Left forelimb (tissue), 1 donor: Measurements from ENCODE around the gene AXL.
"Not testable (repeated sequence)": the region's sequence is repeated elsewhere in the genome, so short reads cannot be mapped to it uniquely, and the experiment has no call there.

Experiments
- DNase-seq: peaks from one replicate; pipeline ENCODE4 v3.0.0-alpha.2; 2018; ENCODE audit warnings: low spot score

AXL gene

GRCh38 chr19:41276231-41276630 lies 57.2 kb downstream of the AXL start:
- no peak for DNase-seq

GRCh38 chr19:41278478-41278877 lies 59.5 kb downstream of the AXL start:
- DNase-seq, result no peak

GRCh38 chr19:41288673-41289530 lies 69.9 kb downstream of the AXL start:
- DNase-seq, result no peak

- DNase-seq, result not testable (repeated sequence)
Measured at GRCh38 chr19:41289814-41290213, 70.8 kb downstream of the AXL start.

DNA sequence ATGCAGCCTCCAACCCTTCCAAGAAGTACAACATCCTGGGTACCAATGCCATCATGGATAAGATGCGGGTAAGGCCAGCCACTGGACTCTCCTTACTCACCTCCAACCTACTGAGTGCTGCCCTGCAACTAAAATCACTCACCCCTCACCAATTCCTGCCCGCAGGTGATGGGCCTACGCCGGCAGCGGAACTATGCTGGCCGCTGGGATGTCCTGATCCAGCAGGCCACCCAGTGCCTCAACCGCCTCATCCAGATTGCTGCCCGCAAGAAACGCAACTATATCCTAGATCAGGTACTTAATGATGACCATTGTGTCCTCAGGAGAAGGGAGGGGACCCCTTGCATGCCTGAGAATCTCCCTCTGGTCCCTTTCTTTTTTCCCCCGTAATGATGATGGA lies 75.4 kb downstream of the AXL start:
- no peak for DNase-seq

GRCh38 chr19:41295499-41295898 lies 76.5 kb downstream of the AXL start:
- no peak for DNase-seq

- DNase-seq, result no peak
Measured at GRCh38 chr19:41296433-41296871, 77.4 kb downstream of the AXL start.

DNA sequence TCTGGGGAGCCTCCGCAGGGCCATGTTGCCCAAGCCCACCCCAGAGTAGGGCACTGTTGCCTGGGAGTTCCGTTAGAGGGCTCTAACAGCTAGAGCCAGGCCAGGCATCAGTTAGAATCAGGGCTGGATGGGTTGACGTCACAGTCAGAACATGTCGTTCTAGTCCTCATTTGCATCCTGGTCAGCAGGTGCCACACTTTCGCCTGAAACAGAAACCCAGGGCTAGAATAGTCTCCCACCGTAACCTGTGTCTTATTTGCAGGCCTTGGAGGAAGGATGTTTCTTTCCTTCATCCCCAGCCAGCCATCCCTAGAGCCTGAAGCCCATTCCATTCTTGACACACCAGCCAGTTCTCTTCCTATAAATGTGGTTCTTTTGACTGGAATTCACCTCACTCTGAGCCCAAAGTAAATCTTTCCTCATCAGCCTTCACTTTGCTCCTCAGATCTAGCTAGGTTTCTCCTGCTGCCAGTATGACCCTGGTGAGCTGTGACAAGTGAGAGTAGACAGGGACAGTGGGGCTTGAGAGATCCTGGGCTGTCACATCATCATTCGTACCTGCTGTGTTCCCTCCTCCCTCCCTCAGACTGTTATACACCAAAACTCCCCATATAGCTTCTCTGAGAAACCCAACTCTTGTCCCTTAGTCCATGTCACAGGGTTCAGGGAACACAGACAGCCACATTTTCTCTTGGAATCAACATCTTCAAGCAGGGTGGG lies 78.8 kb downstream of the AXL start:
- no peak for DNase-seq

- peak; percentile 88 for DNase-seq
Measured at GRCh38 chr19:41298348-41298964, 79.4 kb downstream of the AXL start.

GRCh38 chr19:41299046-41299754 lies 80.2 kb downstream of the AXL start:
- no peak for DNase-seq

DNA sequence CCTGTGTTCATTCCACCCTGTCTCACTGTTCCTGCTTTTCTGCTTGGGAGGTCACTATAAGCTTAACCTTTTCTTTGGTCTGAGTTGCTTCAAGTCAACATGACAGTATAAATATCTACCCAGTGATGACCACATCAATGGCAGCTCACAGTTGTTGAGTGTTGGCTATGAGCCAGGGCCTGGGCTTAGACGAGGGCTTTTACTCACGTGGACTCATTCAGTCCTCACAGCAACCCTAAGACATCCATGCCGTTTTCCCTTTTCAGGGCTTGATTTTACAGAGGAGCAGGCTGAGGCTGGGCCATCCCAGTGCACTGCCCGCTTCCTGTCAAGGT lies 80.7 kb downstream of the AXL start:
- DNase-seq, result no peak

GRCh38 chr19:41300555-41300954 lies 81.5 kb downstream of the AXL start:
- no peak for DNase-seq

- no peak for DNase-seq
Measured at GRCh38 chr19:41302624-41303351, 83.8 kb downstream of the AXL start.

- DNase-seq, result no peak
Measured at GRCh38 chr19:41303954-41304353, 84.9 kb downstream of the AXL start.

DNA sequence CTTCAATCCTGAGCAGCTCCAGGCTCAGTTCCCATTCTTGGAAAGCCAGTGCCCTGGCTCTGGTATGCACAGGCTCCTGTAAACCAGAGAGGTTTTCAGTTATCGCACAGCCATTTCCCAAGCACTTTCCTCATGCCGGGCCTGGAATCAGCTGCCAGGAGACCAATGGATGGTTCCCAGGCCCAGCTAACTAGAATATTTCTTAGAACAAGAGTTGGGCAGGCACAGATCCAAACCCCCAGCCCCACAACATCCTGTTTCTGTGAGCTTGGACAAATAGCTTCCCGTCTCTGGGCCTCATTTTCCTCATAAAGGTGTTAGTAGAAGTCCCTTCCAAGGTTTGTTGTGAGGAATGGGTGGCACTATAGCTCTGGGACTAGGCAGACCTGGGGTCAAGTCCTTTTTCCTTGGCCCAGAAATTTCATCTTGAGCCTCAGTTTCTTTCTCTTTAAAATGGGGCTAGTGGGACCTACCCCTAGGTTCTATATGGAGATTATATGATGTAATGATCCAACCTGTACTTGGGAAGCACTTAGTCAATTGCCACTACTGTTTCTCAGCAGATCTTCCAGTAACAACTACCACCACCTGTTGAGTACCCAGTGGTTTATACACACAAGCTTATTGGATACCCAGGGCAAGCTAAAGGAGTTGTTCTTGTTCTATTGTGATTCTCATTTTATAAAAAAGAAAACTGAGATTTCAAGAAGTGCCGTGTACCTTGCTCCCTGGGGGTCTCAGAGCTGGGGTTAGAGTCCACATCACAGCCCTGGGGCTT lies 85.9 kb downstream of the AXL start:
- DNase-seq, result no peak

- DNase-seq, result no peak
Measured at GRCh38 chr19:41305927-41306793, 87.1 kb downstream of the AXL start.

DNA sequence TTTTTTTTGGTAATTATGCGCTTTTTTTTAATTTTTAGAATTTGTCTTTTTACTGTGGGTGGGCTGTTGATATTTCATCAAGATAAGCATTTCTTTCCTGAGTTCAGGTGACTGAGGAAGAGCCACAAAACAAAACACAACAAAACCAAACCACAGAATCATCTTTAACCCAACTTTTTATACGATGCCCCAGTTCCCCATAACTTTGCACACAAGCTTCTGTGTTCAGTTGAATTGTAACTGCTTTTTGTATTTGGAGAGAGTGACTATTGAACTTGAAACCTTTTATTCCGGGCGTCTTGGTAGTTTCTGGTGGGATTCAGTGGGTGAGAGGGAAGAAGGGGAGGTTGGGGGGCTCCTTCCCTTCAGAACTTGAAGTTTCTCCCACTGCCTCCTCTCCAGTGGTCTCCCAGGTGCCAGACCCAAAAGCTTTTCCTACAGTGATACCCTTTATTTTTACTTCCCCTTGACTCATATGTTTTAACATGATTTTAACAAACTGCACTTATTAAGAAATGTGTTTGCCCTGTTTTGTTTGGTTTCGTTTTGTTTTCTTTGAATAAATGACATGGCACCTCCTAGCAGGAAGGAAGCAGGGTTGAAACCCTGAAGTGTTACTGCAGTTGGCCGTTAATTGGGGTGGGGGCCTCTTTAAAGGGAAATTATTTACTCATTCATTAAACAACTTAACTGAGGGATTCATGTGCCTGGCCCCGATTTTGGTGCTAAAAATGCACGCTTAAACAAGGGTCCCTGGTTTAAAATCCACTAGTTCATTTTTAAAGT lies 88.3 kb downstream of the AXL start:
- DNase-seq, result no peak

- no peak for DNase-seq
Measured at GRCh38 chr19:41307954-41308449, 89.0 kb downstream of the AXL start.
